HCT116 (cell line): ENCODE data around the gene GNRHR. TPM values are rescaled to one million over a fixed set of nuclear protein-coding genes. Genes with fewer than 3 reads are reported as not detected.

ENCODE experiments used
- ATAC-seq: fragments of 200-7000 bp; cut with Tn5 transposase; 2 replicates; pipeline ENCODE4 v1.9.1; 2020; ENCODE audit warnings: mild to moderate bottlenecking, moderate library complexity
- BruUV-seq: library from RNA; stranded (reverse); fragments of 400-500 nt; replicated peaks from 2 replicates; lab custom pipeline; 2021; lab: Mats Ljungman, UMichigan
- CTCF ChIA-PET: fragments of 300-600 bp; sonication (Branson Sonifier 250); formaldehyde crosslinking; loops from one replicate; lab custom pipeline; 2021; ENCODE audit warnings: antibody characterized with exemption; lab: Charles Lee
- POLR2A ChIA-PET: fragments of 300-600, 350-600 bp; sonication (Branson Sonifier 250); formaldehyde crosslinking; loops from one replicate; lab custom pipeline; 2021; ENCODE audit warnings: antibody characterized with exemption; lab: Charles Lee
- RAD21 ChIA-PET, 2 experiments: fragments of 300-600 bp; sonication (Branson Sonifier 250); formaldehyde crosslinking; loops; one replicate each; lab custom pipeline; 2023; ENCODE audit warnings: low total read pairs in 2 of 2; ENCODE audit not compliant: uncharacterized antibody in 2 of 2, unreplicated experiment in 2 of 2, low non-redundant PET in 1 of 2; lab: Charles Lee
- DNase-seq: peaks from one replicate; pipeline ENCODE4 v3.0.0-alpha.2; 2010; ENCODE audit warnings: low read depth, low spot score
- H2AFZ ChIP-seq: fragments of 200-600 bp; shearing (Covaris generic), sonication (generic); 2 replicates; pipeline ENCODE4 v1.6.1; 2017; ENCODE audit warnings: low read depth, mixed run types, mixed read lengths, antibody characterized with exemption, low read length; ENCODE audit not compliant: poor library complexity, severe bottlenecking
- H3K27ac ChIP-seq: 2 replicates; pipeline ENCODE4 v1.5.1; 2012; ENCODE audit warnings: low read depth, low read length
- H3K27me3 ChIP-seq: fragments of 200-600 bp; sonication (generic); 2 replicates; pipeline ENCODE4 v1.6.1; 2016; ENCODE audit warnings: mixed run types, low read length, mixed read lengths; ENCODE audit not compliant: insufficient read depth
- H3K36me3 ChIP-seq, 2 experiments: fragments of 200-500 bp in 1 of 2; fragments of 200-600 bp in 1 of 2; sonication (Bioruptor generic) in 1 of 2; sonication (generic) in 1 of 2; 2 replicates each; pipeline versions ENCODE4 v1.5.1 to v1.6.1; 2014 to 2016; ENCODE audit warnings: low read length in 2 of 2, inconsistent platforms in 1 of 2, mixed read lengths in 1 of 2, mixed run types in 1 of 2; ENCODE audit not compliant: insufficient read depth in 2 of 2, control insufficient read depth in 1 of 2
- H3K4me1 ChIP-seq, 2 experiments: fragments of 200-600 bp in 1 of 2; sonication (generic) in 1 of 2; 2 replicates each; pipeline versions ENCODE4 v1.5.1 to v1.6.1; 2012 to 2017; ENCODE audit warnings: low read length in 2 of 2, inconsistent platforms in 1 of 2, mild to moderate bottlenecking in 1 of 2, mixed read lengths in 1 of 2, mixed run types in 1 of 2, moderate library complexity in 1 of 2; ENCODE audit not compliant: insufficient read depth in 2 of 2, control insufficient read depth in 1 of 2
- H3K4me2 ChIP-seq: fragments of 200-600 bp; sonication (generic); 2 replicates; pipeline ENCODE4 v1.6.1; 2017; ENCODE audit warnings: mixed run types, low read length, mixed read lengths
- H3K4me3 ChIP-seq, 2 experiments: fragments of 200-600 bp in 1 of 2; sonication (generic) in 1 of 2; replicated peaks in 1 of 2; 2 replicates each; pipeline ENCODE4 v1.5.1; 2011 to 2016; ENCODE audit warnings: low read length in 2 of 2, control low read depth in 1 of 2, low read depth in 1 of 2, mild to moderate bottlenecking in 1 of 2, mixed read lengths in 1 of 2, mixed run types in 1 of 2
- H3K79me2 ChIP-seq: fragments of 200-600 bp; sonication (generic); 2 replicates; pipeline ENCODE4 v1.6.1; 2017; ENCODE audit warnings: mild to moderate bottlenecking, mixed run types, low read length, moderate library complexity, mixed read lengths; ENCODE audit not compliant: insufficient read depth
- H3K9ac ChIP-seq: fragments of 200-600 bp; sonication (generic); 2 replicates; pipeline ENCODE4 v1.6.1; 2016; ENCODE audit warnings: low read length, mixed read lengths
- H3K9me2 ChIP-seq: fragments of 200-600 bp; sonication (generic), shearing (Covaris generic); 2 replicates; pipeline ENCODE4 v1.6.1; 2017; ENCODE audit warnings: mixed run types, mild to moderate bottlenecking, moderate library complexity; ENCODE audit not compliant: insufficient read depth
- H3K9me3 ChIP-seq, 2 experiments: fragments of 200-500 bp in 1 of 2; fragments of 200-600 bp in 1 of 2; sonication (Bioruptor generic) in 1 of 2; sonication (generic) in 1 of 2; 2 replicates each; pipeline ENCODE4 v1.6.1; 2014 to 2017; ENCODE audit warnings: low read length in 2 of 2, mixed read lengths in 2 of 2, inconsistent platforms in 1 of 2, low read depth in 1 of 2, mild to moderate bottlenecking in 1 of 2, mixed run types in 1 of 2, moderate library complexity in 1 of 2; ENCODE audit not compliant: control insufficient read depth in 1 of 2, insufficient read depth in 1 of 2
- H4K20me1 ChIP-seq: fragments of 200-600 bp; sonication (generic), shearing (Covaris generic); 2 replicates; pipeline ENCODE4 v1.6.1; 2017; ENCODE audit warnings: mixed run types, mild to moderate bottlenecking, moderate library complexity; ENCODE audit not compliant: insufficient read depth
- ATF3 ChIP-seq: IDR thresholded peaks from 2 replicates; pipeline ENCODE4 v1.6.1; 2012
- EGR1 ChIP-seq: IDR thresholded peaks from 2 replicates; pipeline ENCODE4 v1.6.1; 2012; ENCODE audit warnings: low read depth
- EZH2 ChIP-seq: fragments of 200-600 bp; sonication (generic); IDR thresholded peaks from 2 replicates; pipeline ENCODE4 v1.6.1; 2017; ENCODE audit warnings: antibody characterized with exemption, mixed run types
- FOSL1 ChIP-seq: IDR thresholded peaks from 2 replicates; pipeline ENCODE4 v1.6.1; 2012; ENCODE audit warnings: low read depth
- JUND ChIP-seq: IDR thresholded peaks from 2 replicates; pipeline ENCODE4 v1.6.1; 2012
- MAX ChIP-seq: IDR thresholded peaks from 2 replicates; pipeline ENCODE4 v1.6.1; 2012
- RAD21 ChIP-seq: IDR thresholded peaks from 2 replicates; pipeline ENCODE4 v1.6.1; 2012; ENCODE audit warnings: low read depth, mild to moderate bottlenecking
- REST ChIP-seq: IDR thresholded peaks from 2 replicates; pipeline ENCODE4 v1.6.1; 2012; ENCODE audit warnings: low read depth
- SRF ChIP-seq: IDR thresholded peaks from 2 replicates; pipeline ENCODE4 v1.6.1; 2012; ENCODE audit warnings: low read depth
- ZBTB33 ChIP-seq: IDR thresholded peaks from 2 replicates; pipeline ENCODE4 v1.6.1; 2011; ENCODE audit warnings: mild to moderate bottlenecking, low read length, moderate library complexity; ENCODE audit not compliant: insufficient replicate concordance; ENCODE audit errors: extremely low read depth
- intact Hi-C: fragments of 100-400 bp; cut with micrococcal nuclease; formaldehyde crosslinking; loops from 2 replicates; pipeline ENCODE4 v1.10.0; 2022
- total RNA-seq: library from RNA; stranded (reverse); gene quantifications from one replicate; pipeline ENCODE4 v1.2.1, GENCODE V29; 2021; ENCODE audit not compliant: unreplicated experiment

GNRHR gene
- total RNA-seq, 1 experiment from 2014 or later, result not detected

- Histone ChIP-seq H3K27me3 (no peaks in the 10 kb centered on the region), H3K79me2 (peaks cover 90% of the 10 kb centered on the region), H3K27ac (no peak overlapping the region), H3K9me3 (no peaks in the 10 kb centered on the region), H2AFZ (no peak overlapping the region), H3K4me3 (no peak overlapping the region), H3K9me2 (no peaks in the 10 kb centered on the region), H3K4me2 (no peak overlapping the region), H3K9ac (no peak overlapping the region), H3K36me3 (peaks cover 4 to 13% of the 10 kb centered on the region in 2 experiments; a peak in 2 of 4 replicates), H3K4me1 (peaks cover 0 to 7% of the 10 kb centered on the region in 2 experiments; a peak in 2 of 4 replicates), H4K20me1 (no peaks in the 10 kb centered on the region)
- POLR2A ChIA-PET, result no interaction called here
- TF ChIP-seq ATF3, result no peak
- no peak for TF ChIP-seq EGR1
- TF ChIP-seq EZH2, result no peak
- no peak for TF ChIP-seq MAX
- no peak for TF ChIP-seq RAD21
- no peak for TF ChIP-seq SRF
- TF ChIP-seq ZBTB33, result no peak
- CTCF ChIA-PET, result no interaction called here
- ATAC-seq (no peak), DNase-seq (no peak)
- RAD21 ChIA-PET, result no interaction called here
- no TSS peak for BruUV-seq
- intact Hi-C loops, result no loop called here
These were observed 58.1 kb downstream of the GNRHR start for GRCh38 chr4:67696061-67696460.

GRCh38 chr4:67694662-67695061 lies 59.5 kb downstream of the GNRHR start:
- no peak for ATAC-seq
- intact Hi-C loops, result no loop called here
- H3K27me3 ChIP-seq, result no peaks in the 10 kb centered on the region
- RAD21 ChIA-PET, result no interaction called here
- H3K9me3 ChIP-seq, result no peaks in the 10 kb centered on the region
- H3K4me2 ChIP-seq, result no peak overlapping the region
- no peak overlapping the region for H3K27ac ChIP-seq
- TF ChIP-seq JUND (no peak), REST (no peak), SRF (no peak), FOSL1 (no peak)
- H3K4me1 ChIP-seq, result peaks cover 0 to 2% of the 10 kb centered on the region in 2 experiments; a peak in 2 of 4 replicates
- H4K20me1 ChIP-seq, result no peaks in the 10 kb centered on the region
- CTCF ChIA-PET, result no interaction called here
- DNase-seq, result no peak
- peaks cover 4 to 13% of the 10 kb centered on the region in 2 experiments; a peak in 3 of 4 replicates for H3K36me3 ChIP-seq
- no peaks in the 10 kb centered on the region for H3K9me2 ChIP-seq
- POLR2A ChIA-PET, result interaction anchor here (0.6 kb wide), 1 partner anchor 491 kb away, joined by 3 read pairs; no protein-coding TSS in a partner anchor
- no peak overlapping the region for H3K4me3 ChIP-seq
- no peak overlapping the region for H2AFZ ChIP-seq
- H3K9ac ChIP-seq, result no peak overlapping the region
- peaks cover 92% of the 10 kb centered on the region for H3K79me2 ChIP-seq
- BruUV-seq, result no TSS peak
